ENCODE measurements around the gene OAS3.

- TF ChIP-seq CTCF (IDR thresholded peaks at IDR 0.05) (no peak), POLR2A (IDR thresholded peaks at IDR 0.05) (no peak)
These were observed 45.4 kb upstream of the OAS3 start for GRCh38 chr12:112892856-112893255.

All from breast epithelium (tissue), 3 donors.